ENCODE data around the gene DTNBP1. TPM values are rescaled to one million over a fixed set of nuclear protein-coding genes. Genes with fewer than 3 reads are reported as not detected.

DTNBP1 gene
- total RNA-seq, 2 donors from 2014 or later = 6.3 to 25.0 TPM

DNA sequence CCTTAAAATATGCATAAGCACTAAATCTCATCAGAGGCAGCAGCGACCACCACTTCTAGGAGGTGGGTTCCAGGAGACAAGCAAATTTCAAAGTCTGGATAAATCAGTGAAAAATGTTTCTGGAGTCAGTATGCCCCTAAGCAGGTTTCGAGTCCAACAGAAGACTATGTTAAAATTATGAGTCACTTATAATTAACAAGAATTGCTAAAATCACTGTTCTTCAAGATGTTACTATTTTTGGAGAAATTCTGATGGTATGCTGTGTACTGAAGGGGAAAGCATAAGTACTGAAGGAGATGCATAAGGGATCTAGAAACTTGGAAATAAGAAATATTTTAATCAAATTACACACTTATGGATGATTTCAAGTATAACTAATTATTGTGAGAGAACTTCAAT lies 58.0 kb downstream of the DTNBP1 start:
- Histone ChIP-seq H3K9me3 (no peaks in the 10 kb centered on the region), H3K4me1 (no peaks in the 10 kb centered on the region), H3K36me3 (peaks cover 4% of the 10 kb centered on the region), H3K27me3 (no peaks in the 10 kb centered on the region), H3K4me3 (no peak overlapping the region), H3K27ac (no peak overlapping the region)
- no peak for DNase-seq (ENCODE audit: low spot score)
- TF ChIP-seq, protein P1, sequence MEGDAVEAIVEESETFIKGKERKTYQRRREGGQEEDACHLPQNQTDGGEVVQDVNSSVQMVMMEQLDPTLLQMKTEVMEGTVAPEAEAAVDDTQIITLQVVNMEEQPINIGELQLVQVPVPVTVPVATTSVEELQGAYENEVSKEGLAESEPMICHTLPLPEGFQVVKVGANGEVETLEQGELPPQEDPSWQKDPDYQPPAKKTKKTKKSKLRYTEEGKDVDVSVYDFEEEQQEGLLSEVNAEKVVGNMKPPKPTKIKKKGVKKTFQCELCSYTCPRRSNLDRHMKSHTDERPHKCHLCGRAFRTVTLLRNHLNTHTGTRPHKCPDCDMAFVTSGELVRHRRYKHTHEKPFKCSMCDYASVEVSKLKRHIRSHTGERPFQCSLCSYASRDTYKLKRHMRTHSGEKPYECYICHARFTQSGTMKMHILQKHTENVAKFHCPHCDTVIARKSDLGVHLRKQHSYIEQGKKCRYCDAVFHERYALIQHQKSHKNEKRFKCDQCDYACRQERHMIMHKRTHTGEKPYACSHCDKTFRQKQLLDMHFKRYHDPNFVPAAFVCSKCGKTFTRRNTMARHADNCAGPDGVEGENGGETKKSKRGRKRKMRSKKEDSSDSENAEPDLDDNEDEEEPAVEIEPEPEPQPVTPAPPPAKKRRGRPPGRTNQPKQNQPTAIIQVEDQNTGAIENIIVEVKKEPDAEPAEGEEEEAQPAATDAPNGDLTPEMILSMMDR (IDR thresholded peaks at IDR 0.05) = no peak

GRCh38 chr6:15602154-15602553 lies 60.7 kb downstream of the DTNBP1 start:
- no peaks in the 10 kb centered on the region for H3K27me3 ChIP-seq
- H3K4me1 ChIP-seq = no peaks in the 10 kb centered on the region
- no peak overlapping the region for H3K27ac ChIP-seq
- TF ChIP-seq, protein P1 (IDR thresholded peaks at IDR 0.05) = no peak
- H3K36me3 ChIP-seq = no peaks in the 10 kb centered on the region
- no peak overlapping the region for H3K4me3 ChIP-seq
- H3K9me3 ChIP-seq = no peaks in the 10 kb centered on the region
- DNase-seq (ENCODE audit: low spot score) = no peak

- no peak for DNase-seq (ENCODE audit: low spot score)
- no peaks in the 10 kb centered on the region for H3K9me3 ChIP-seq
- TF ChIP-seq, protein P1 (IDR thresholded peaks at IDR 0.05) = no peak
- H3K27ac ChIP-seq = no peak overlapping the region
- no peaks in the 10 kb centered on the region for H3K27me3 ChIP-seq
- H3K4me1 ChIP-seq = peaks cover 0 to 28% of the 10 kb centered on the region in 2 donors
- no peaks in the 10 kb centered on the region for H3K36me3 ChIP-seq
- no peak overlapping the region for H3K4me3 ChIP-seq
Measured at GRCh38 chr6:15598273-15598798, 64.5 kb downstream of the DTNBP1 start.

DNA sequence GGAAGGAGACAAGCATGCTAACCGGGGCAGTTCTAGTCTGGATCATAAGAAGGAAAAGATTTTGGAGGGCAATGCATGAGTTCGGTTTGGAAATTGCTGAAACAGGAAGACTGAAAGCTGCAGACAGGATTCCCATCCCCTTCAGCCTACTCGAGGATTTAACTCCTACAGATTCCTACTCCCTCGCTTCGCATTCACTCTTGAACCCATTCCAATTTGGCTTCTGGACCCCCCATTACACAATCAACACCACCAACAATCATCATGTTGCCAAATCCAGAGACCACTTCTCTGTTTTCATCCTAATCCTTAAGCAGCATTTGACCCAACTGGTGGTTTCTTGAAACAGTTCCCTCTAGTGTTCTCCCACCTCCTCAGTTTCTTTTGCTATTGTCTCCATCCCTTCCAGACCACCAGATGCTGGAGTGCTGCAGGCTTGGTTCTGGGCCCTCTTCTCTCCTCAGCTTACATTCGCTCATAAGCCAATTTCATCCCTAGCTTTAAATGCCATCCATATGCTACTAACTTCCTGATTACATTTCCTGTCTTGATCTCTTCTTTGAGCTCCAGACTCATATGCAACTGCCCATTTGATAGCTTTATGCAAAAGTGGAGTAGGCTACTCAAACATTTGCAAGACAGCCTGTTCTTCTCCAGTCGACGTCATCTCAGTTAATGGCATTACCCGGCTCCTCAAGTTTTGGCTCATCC lies 66.5 kb downstream of the DTNBP1 start:
- TF ChIP-seq, protein P1 (IDR thresholded peaks at IDR 0.05) = no peak
- Histone ChIP-seq H3K4me1 (peaks cover 0 to 31% of the 10 kb centered on the region in 2 donors), H3K27ac (peak overlapping the region; percentile 61 to 81), H3K9me3 (no peaks in the 10 kb centered on the region), H3K27me3 (no peaks in the 10 kb centered on the region), H3K4me3 (no peak overlapping the region), H3K36me3 (no peaks in the 10 kb centered on the region)
- no peak for DNase-seq (ENCODE audit: low spot score)

DNA sequence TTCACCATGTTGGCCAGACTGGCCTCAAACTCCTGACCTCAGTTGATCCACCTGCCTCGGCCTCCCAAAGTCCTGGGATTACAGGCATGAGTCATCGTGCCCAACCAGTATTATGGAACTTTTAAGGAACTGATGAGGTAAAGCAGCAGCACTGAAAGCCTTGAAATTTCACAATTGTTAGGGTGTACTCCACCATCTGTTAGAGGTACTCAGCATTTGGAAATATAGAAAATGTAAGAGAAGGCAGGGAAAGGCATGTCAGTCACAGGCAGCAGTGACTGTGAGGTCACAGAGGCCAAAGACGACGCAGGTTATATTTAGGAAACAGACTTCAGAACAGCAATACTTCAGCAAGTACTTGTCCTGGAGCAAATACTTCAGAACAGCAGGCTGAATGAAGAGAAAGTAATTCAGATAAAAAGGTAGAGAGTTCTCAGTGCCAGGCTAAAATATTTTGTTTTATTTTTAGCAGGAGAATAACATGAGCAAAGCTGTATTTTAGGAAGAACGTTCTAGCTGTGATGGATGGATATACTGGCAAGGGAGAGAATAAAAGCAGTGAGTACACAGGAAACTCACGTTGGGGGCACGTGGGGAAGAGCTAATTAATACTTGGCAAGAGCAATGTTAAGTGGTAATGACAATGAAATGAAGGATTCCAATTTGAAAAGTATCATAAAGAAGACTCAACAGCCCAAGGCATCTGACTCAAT lies 67.2 kb downstream of the DTNBP1 start:
- Histone ChIP-seq H3K4me1 (peaks cover 0 to 31% of the 10 kb centered on the region in 2 donors), H3K27ac (peak overlapping the region; percentile 61 to 81), H3K9me3 (no peaks in the 10 kb centered on the region), H3K27me3 (no peaks in the 10 kb centered on the region), H3K4me3 (no peak overlapping the region), H3K36me3 (no peaks in the 10 kb centered on the region)
- TF ChIP-seq, protein P1 (IDR thresholded peaks at IDR 0.05) = no peak
- DNase-seq (ENCODE audit: low spot score) = no peak
